PFSK-1 (cell line): ENCODE measurements around the gene SLC8A3.

ENCODE experiments used
- FOXP2 ChIP-seq: optimal IDR thresholded peaks from 2 replicates; pipeline ENCODE3; 2011; ENCODE audit warnings: borderline replicate concordance, control low read depth, inconsistent platforms; ENCODE audit not compliant: insufficient read depth; ENCODE audit errors: extremely low read length, extremely low read depth
- POLR2AphosphoS5 ChIP-seq: IDR thresholded peaks from 2 replicates; pipeline ENCODE4 v1.6.1; 2012; ENCODE audit warnings: low read depth, mild to moderate bottlenecking, control low read depth, low read length, moderate library complexity
- REST ChIP-seq, 2 experiments: IDR thresholded peaks; 2 replicates each; pipeline versions ENCODE4 v1.6.1 to v1.8.0; 2011 to 2012; ENCODE audit warnings: low read depth in 2 of 2, low read length in 2 of 2, control low read depth in 1 of 2, inconsistent platforms in 1 of 2, mild to moderate bottlenecking in 1 of 2, moderate library complexity in 1 of 2; ENCODE audit not compliant: insufficient read depth in 1 of 2
- SIN3A ChIP-seq: IDR thresholded peaks from 2 replicates; pipeline ENCODE4 v1.6.1; 2012; ENCODE audit warnings: mild to moderate bottlenecking, low read length, moderate library complexity, borderline replicate concordance; ENCODE audit not compliant: insufficient read depth
- TAF1 ChIP-seq: IDR thresholded peaks from 2 replicates; pipeline ENCODE4 v1.6.1; 2012; ENCODE audit warnings: low read length, control low read depth, borderline replicate concordance; ENCODE audit not compliant: insufficient read depth

SLC8A3 gene

DNA sequence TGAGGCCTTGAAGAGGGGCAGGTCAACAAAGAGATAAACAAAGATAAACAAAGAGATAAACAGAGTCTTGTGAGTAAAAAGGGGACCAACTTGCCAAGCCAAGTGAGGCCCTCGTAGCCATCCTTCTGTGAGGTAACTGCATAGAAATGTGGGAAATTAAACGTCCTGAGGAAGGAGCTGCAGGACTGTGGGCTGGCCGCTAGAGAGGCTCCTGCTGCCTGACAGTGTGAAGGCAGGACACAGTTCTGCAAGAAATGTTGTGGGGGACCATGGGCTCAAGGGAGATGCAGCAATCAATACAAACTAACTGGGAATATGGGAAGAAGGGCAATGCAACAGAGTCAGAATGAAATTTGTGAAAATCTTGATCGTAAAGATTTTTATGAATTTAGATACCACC lies 91.9 kb downstream of the SLC8A3 start:
- TF ChIP-seq FOXP2 (no peak), SIN3A (no peak), POLR2AphosphoS5 (no peak), REST (IDR thresholded peaks at IDR 0.05; ENCODE audit: insufficient read depth in 1 of 2, low read depth in 2 of 2, low read length in 2 of 2) (no peak), TAF1 (no peak)

- TF ChIP-seq SIN3A (no peak), FOXP2 (no peak), POLR2AphosphoS5 (no peak), TAF1 (no peak), REST (IDR thresholded peaks at IDR 0.05; ENCODE audit: insufficient read depth in 1 of 2, low read depth in 2 of 2, low read length in 2 of 2) (no peak)
These were observed 94.1 kb downstream of the SLC8A3 start for GRCh38 chr14:70094631-70095030.

DNA sequence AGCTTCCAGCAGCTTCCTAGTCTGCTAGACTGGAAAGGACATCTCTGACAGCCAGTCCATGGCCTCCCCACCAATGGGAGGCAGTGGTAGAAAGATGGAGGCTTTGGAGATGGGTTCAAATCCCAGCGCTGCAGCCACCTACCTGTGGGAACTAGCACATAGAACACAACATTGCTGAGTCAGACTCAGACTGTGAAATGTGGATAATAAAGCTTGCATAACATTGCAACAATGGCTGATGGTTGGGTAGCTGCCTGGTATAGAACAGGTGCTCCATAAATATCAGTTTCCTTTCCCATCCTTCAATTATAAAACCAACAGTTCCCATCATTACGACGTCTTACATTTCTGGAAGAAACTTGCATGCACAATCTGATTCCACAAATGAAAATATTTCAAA lies 94.6 kb downstream of the SLC8A3 start:
- TF ChIP-seq TAF1 (no peak), FOXP2 (no peak), REST (IDR thresholded peaks at IDR 0.05; ENCODE audit: insufficient read depth in 1 of 2, low read depth in 2 of 2, low read length in 2 of 2) (no peak), SIN3A (no peak), POLR2AphosphoS5 (no peak)

GRCh38 chr14:70093156-70093555 lies 95.6 kb downstream of the SLC8A3 start:
- TF ChIP-seq REST (IDR thresholded peaks at IDR 0.05; ENCODE audit: insufficient read depth in 1 of 2, low read depth in 2 of 2, low read length in 2 of 2), result no peak
- no peak for TF ChIP-seq POLR2AphosphoS5
- TF ChIP-seq SIN3A, result no peak
- no peak for TF ChIP-seq FOXP2
- TF ChIP-seq TAF1, result no peak

GRCh38 chr14:70087380-70087697 lies 101.4 kb downstream of the SLC8A3 start:
- no peak for TF ChIP-seq REST (IDR thresholded peaks at IDR 0.05; ENCODE audit: insufficient read depth in 1 of 2, low read depth in 2 of 2, low read length in 2 of 2)
- TF ChIP-seq POLR2AphosphoS5, result no peak
- TF ChIP-seq FOXP2, result no peak
- TF ChIP-seq TAF1, result no peak
- no peak for TF ChIP-seq SIN3A
